C4-2B (cell line): ENCODE data around the gene RAB1A.

ENCODE experiments used
- H3K27ac ChIP-seq: fragments of 450-650 bp; 2 replicates; pipeline ENCODE4 v1.5.1; 2017
- CTCF ChIP-seq: fragments of 450-650 bp; conservative IDR thresholded peaks from 2 replicates; pipeline ENCODE4 v1.5.1; 2017; ENCODE audit warnings: mild to moderate bottlenecking
- ZFX ChIP-seq: fragments of 450-650 bp; IDR thresholded peaks from 2 replicates; pipeline ENCODE4 v1.6.1; 2017

RAB1A gene

GRCh38 chr2:65103013-65103715 lies 26.7 kb downstream of the RAB1A start:
- peak overlapping the region; percentile 48 for H3K27ac ChIP-seq

GRCh38 chr2:65101071-65101470 lies 28.8 kb downstream of the RAB1A start:
- no peak for TF ChIP-seq ZFX
- no peak for TF ChIP-seq CTCF
- no peak overlapping the region for H3K27ac ChIP-seq

More at GRCh38 chr2:65103013-65103715, 26.7 kb downstream of the RAB1A start:
- TF ChIP-seq CTCF: no peak
- TF ChIP-seq ZFX: no peak

- no peak for TF ChIP-seq CTCF
- no peak for TF ChIP-seq ZFX
- no peak overlapping the region for H3K27ac ChIP-seq
These were observed 31.2 kb downstream of the RAB1A start for GRCh38 chr2:65098741-65099140.

- H3K27ac ChIP-seq: no peak overlapping the region
- TF ChIP-seq CTCF (no peak), ZFX (no peak)
These were observed 32.1 kb downstream of the RAB1A start for GRCh38 chr2:65097844-65098243.

GRCh38 chr2:65096948-65097347 lies 33.0 kb downstream of the RAB1A start:
- TF ChIP-seq CTCF: no peak
- no peak for TF ChIP-seq ZFX
- H3K27ac ChIP-seq: no peak overlapping the region

GRCh38 chr2:65093211-65093610 lies 36.7 kb downstream of the RAB1A start:
- TF ChIP-seq ZFX (no peak), CTCF (no peak)

GRCh38 chr2:65092791-65093190 lies 37.1 kb downstream of the RAB1A start:
- TF ChIP-seq ZFX: no peak
- TF ChIP-seq CTCF: no peak
- no peak overlapping the region for H3K27ac ChIP-seq

More at GRCh38 chr2:65093211-65093610, 36.7 kb downstream of the RAB1A start:
- no peak overlapping the region for H3K27ac ChIP-seq
